ENCODE results near the gene AVPI1.
"Not testable (repeated sequence)": the region's sequence is repeated elsewhere in the genome, so short reads cannot be mapped to it uniquely, and the experiment has no call there.

The AVPI1 gene

GRCh38 chr10:97640174-97640867, 46.7 kb downstream of the AVPI1 start, which contains the start of gene PI4K2A:
Gene PI4K2A (plus strand): TSS chr10:97640671. CDS start chr10:97640743, 72 bp downstream.
- peak; percentile 95 to 99 (median 98) for DNase-seq

DNA sequence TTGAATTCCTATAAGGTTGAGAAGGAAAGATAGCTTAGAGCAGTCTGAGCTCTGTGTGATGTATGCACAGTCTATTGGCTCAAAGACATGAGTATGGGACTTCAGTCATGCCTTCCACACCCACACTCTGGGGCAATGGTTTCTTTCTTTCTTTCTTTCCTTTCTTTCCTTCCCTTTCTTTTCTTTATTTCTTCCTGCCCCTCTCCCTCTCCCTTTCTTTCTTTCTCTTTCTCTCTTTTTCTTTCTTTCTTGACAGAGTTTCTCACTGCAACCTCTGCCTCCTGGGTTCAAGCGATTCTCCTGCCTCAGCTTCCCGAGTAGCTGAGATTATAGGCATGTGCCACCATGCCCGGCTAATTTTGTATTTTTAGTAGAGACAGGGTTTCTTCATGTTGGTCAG, 48.0 kb downstream of the AVPI1 start:
- DNase-seq, result not testable (repeated sequence)

DNA sequence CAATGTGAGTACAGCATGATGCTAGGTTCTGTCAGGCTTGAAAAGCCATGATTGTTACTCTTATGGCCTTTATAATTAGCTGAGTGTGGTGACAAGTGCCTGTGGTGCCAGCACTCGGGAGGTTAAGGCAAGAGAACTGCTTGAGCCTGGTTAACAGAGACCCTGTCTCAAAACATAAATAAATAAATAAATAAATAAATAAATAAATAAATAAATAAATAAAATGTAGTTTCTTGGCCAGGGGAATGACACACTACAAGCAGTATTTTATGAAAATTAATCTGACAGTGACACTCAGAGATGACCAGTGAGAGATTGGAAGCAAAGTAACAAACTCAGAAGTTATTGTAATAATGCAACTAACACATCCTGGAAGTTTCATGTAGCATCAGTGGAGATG, 51.5 kb downstream of the AVPI1 start:
- no peak for DNase-seq

DNA sequence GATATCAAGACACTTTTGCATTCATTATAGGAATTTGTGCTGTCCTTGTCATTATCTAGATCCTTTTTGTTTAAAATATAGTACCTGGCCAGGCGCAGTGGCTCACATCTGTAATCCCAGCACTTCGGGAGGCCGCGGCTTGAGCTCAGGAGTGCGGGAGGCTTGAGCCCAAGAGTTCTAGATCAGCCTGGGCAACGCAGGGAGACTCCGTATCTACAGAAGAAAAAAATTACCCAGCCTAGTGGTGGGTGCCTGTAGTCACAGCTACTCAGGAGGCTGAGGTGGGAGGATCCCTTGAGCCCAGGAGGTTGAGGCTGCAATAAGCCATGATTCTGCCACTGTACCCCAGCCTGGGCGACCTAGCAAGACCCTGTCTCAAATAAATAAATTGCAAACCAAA, 53.1 kb downstream of the AVPI1 start:
- DNase-seq, result peak in 1 of 6 experiments; percentile 26

DNA sequence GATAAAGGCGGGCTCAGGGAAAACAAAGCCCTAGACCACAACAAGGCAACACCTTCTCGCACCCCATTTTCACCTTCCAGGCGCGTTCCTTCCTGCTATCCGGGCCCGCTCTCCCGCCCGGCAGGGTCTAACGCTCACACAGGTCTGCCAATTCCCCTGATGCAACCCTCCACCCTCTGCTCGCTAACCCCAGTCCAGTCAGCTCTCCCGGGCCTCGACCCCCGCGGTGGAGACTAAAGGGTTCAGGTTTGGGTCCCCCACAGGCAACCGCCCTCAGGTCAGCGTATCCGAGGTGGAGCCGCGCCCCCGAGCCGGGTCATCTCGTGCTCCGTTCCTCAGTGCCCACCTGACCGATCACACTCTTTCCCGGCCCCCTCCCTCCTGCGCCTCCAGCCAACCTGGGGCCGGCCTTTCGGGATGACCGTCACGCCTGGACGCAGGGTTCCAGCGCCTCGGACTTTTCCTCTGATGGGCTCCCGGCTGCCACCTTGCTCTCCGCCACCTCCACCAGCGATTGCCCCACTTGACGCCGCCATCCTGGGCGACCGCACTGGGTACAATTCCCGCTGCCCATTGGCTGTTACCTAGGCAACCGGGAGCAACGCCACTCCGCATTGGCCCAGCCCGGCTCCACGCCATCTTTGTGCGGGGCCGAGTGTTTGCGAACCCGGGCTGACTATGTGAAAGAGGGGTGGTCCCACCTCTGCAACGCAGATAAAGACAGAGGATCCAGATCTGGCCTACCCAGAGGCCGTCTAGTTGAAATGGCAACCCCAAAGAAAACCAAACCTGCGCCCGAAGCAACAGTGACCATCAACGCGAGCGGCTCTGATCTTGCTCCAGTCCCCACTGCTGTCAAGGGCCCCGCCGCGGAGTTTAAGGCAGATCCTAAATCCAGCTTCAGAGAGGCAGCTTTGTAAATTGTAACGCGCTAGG, 53.8 kb downstream of the AVPI1 start, which contains the start of gene MORN4:
Gene MORN4 (minus strand): TSS at position 552 of the 936 bp plus-strand sequence. CDS start 13,847 bp downstream, outside the sequence.
- peak; percentile 86 to 93 (median 89) for DNase-seq

DNA sequence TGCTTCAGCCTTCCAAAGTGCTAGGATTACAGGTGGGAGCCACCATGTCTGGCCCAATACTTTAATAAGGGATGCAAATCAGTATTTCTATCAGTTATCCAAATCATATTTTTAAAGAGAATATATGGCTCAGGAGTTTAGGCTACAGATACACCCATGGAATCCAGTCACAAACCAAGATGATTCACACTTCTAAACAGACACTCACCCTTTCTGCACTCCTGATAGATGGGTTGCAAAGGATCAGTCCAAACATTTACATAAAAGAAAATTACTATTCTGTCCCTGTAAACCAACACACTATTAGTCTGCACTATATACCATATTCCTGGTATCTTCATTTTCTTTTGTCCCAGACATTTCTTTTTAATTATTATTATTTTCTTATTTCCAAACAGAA, 55.9 kb downstream of the AVPI1 start:
- no peak for DNase-seq

- no peak for DNase-seq
Measured at GRCh38 chr10:97629289-97629688, 57.8 kb downstream of the AVPI1 start.

DNA sequence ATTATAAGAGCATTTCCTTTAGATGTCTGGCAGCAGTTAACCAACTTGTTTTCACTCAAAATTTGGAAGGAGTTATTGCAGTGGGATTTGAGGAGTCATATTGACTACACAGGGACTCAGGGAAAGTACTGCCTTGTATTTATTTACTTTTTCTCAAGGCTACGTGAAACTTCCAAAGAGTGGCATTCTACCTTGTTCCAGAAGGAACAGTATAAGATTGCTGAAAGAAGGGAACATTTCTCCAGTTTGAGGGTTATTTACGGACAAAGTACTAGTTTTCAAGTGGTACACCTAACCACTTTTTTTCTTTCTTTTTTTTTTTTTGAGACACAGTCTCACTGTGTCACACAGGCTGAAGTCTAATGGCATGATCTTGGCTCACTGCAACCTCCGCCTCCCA, 58.8 kb downstream of the AVPI1 start:
- DNase-seq, result no peak

- DNase-seq, result no peak
Measured at GRCh38 chr10:97627731-97628130, 59.3 kb downstream of the AVPI1 start.

Data from stimulated activated naive CD4-positive, alpha-beta T cell (primary cell).